OCI-LY7 (cell line): ENCODE data around the gene TMEM178B.

ENCODE experiments used
- CTCF ChIP-seq: fragments of 200-600 bp; sonication (generic); conservative IDR thresholded peaks from 2 replicates; pipeline ENCODE4 v1.5.1; 2014; ENCODE audit warnings: mild to moderate bottlenecking, antibody characterized with exemption, low read length, moderate library complexity, mixed read lengths
- EZH2phosphoT487 ChIP-seq: fragments of 200-600 bp; sonication (generic); IDR thresholded peaks from 2 replicates; pipeline ENCODE4 v1.6.1; 2018; ENCODE audit warnings: low read depth, borderline replicate concordance, mild to moderate bottlenecking, mixed run types, antibody characterized with exemption, low read length, moderate library complexity, mixed read lengths

DNA sequence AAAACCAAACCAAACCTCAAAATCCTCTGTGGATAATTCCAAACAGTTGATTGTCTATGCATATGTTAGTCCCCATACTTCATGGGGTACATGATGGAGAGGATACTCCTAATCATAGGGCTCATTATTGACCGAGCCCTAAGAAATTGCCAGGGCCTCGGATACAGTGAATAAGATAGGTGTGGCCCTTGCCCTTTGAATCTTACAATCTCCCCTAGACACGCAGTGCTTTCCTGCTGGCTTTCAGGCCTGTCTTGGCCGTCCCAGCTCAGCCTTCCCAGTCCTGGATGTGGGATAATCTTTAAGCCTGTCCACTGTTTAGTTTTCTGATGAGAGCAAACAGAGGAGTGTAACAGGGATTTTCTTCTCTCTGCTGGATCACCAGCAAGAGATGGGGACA lies 161.8 kb downstream of the TMEM178B start:
- TF ChIP-seq CTCF (no peak), EZH2phosphoT487 (no peak)
